Kidney (tissue), 14 donors: ENCODE data around the gene CARD9. TPM values are rescaled to one million over a fixed set of nuclear protein-coding genes. Genes with fewer than 3 reads are reported as not detected.

Experiments used
- DNase-seq, 5 donors: peaks; one replicate each; pipeline ENCODE4 v3.0.0-alpha.2; 2013 to 2020
- FAIRE-seq: peaks from 2 replicates; lab custom pipeline; 2012; peaks lifted over from hg19 to GRCh38; lab: Jason Lieb, UNC
- H3K27ac ChIP-seq, 2 donors: one replicate each; pipeline ENCODE4 v1.7.0; 2013; ENCODE audit warnings: low read depth in 2 of 2, low read length in 2 of 2, inconsistent platforms in 1 of 2
- H3K27me3 ChIP-seq: one replicate; pipeline ENCODE4 v1.7.1; 2013; ENCODE audit warnings: low read length, inconsistent platforms; ENCODE audit not compliant: control insufficient read depth, insufficient read depth
- H3K36me3 ChIP-seq, 3 donors: one replicate each; pipeline versions ENCODE4 v1.7.0 to v1.7.1; 2013; ENCODE audit warnings: low read length in 3 of 3, control low read depth in 1 of 3, inconsistent platforms in 1 of 3; ENCODE audit not compliant: insufficient read depth in 3 of 3, control insufficient read depth in 2 of 3
- H3K4me1 ChIP-seq, 3 donors: one replicate each; pipeline versions ENCODE4 v1.7.0 to v1.7.1; 2013; ENCODE audit warnings: low read length in 3 of 3, inconsistent platforms in 1 of 3, low read depth in 1 of 3; ENCODE audit not compliant: control insufficient read depth in 2 of 3, insufficient read depth in 2 of 3
- H3K4me3 ChIP-seq, 3 donors: one replicate each; pipeline versions ENCODE4 v1.7.0 to v1.8.1; 2013; ENCODE audit warnings: low read length in 3 of 3, control low read depth in 1 of 3, inconsistent platforms in 1 of 3
- H3K9ac ChIP-seq, 3 donors: one replicate each; pipeline versions ENCODE4 v1.7.0 to v1.7.1; 2013; ENCODE audit warnings: low read length in 3 of 3, control low read depth in 1 of 3, inconsistent platforms in 1 of 3
- H3K9me3 ChIP-seq, 3 donors: one replicate each; pipeline versions ENCODE4 v1.7.0 to v1.7.1; 2013; ENCODE audit warnings: low read length in 3 of 3, control low read depth in 1 of 3, inconsistent platforms in 1 of 3; ENCODE audit not compliant: control insufficient read depth in 2 of 3, insufficient read depth in 1 of 3
- intact Hi-C: fragments of 100-400 bp; cut with DNase I; formaldehyde crosslinking; loops from one replicate; pipeline ENCODE4 v1.11.1; 2022
- polyA plus RNA-seq: library from polyadenylated mRNA; stranded (reverse); fragments of 350-450 nt; fragmentation: Illumina TruSeq; extraction: RNeasy Lipid Tissue Mini Kit (QIAGEN cat#74804); gene quantifications from one replicate; pipeline ENCODE4 v1.2.3, GENCODE V29; 2014; ENCODE audit warnings: low read depth, low replicate concordance; ENCODE audit not compliant: insufficient read depth
- total RNA-seq: library from RNA; stranded (reverse); fragmentation: NEBNext Ultra II Directional; extraction: Animal tissue kit (Norgen Biotek cat#: 25700); gene quantifications from one replicate; pipeline ENCODE4 v1.2.1, GENCODE V29; 2021
- TF ChIP-seq, protein P1 (sequence below): IDR thresholded peaks from 3 replicates; pipeline ENCODE4 v1.5.1; 2012; ENCODE audit warnings: mild to moderate bottlenecking, moderate library complexity, borderline replicate concordance; ENCODE audit not compliant: insufficient read depth; ENCODE audit errors: extremely low read depth
- donor health status: control.
- donor health status: control.
- donor health status: control.
- donor health status: control.
- donor health status: control.
- donor health status: DM: yes; HTN: yes; CAD: no.
- donor health status: Normal renal cell carcinoma (clear cell type).

CARD9 gene
- total and polyA plus RNA-seq, 2 donors from 2014 or later: 1.5 to 7.0 TPM

DNA sequence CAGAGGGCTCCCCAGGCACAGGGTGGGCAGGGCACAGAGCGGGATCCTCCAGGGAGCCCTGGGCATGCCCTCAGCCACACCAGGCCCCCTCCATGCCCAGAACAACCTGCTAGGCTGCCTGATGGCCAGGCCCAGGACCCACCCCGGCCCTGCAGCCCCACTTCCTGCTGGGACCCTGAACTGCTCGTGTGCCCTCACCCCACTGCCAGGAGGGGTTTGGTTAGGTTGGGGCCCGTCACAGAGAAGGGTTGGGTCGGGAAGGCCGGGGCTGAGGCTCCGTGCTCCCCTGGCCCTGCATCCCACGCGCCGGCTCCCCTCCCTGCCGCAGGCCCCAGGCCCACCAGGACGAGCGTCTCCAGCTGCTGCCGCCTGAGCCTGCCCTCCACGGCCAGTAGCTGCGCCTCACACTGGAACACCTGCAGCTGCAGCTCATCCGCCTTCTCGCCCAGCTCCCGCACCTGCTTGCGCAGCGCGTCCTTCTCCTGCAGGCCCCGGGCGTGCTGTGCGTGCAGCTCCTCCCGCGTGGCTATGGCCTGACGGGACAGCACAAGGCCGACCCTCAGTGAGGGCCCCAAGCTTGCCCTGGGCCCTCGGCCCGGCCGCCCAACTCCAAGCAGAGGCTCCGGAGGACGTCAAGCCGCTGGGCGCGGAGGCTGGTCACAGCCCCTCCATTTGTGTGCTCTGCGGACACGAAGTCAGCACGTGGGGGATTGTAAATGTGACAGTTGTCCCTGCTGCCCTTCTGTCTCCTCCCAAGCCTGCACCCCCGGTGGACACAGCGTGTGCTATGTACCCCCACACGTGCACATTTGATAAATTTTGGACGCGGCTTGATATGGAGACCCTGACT, 5.9 kb downstream of the CARD9 start:
- Histone ChIP-seq H3K4me3 (no peak overlapping the region), H3K9me3 (no peaks in the 10 kb centered on the region), H3K36me3 (no peaks in the 10 kb centered on the region), H3K4me1 (peaks cover 0 to 14% (median 0%) of the 10 kb centered on the region in 3 donors), H3K27me3 (no peaks in the 10 kb centered on the region), H3K27ac (no peak overlapping the region), H3K9ac (no peak overlapping the region)
- TF ChIP-seq, protein P1, sequence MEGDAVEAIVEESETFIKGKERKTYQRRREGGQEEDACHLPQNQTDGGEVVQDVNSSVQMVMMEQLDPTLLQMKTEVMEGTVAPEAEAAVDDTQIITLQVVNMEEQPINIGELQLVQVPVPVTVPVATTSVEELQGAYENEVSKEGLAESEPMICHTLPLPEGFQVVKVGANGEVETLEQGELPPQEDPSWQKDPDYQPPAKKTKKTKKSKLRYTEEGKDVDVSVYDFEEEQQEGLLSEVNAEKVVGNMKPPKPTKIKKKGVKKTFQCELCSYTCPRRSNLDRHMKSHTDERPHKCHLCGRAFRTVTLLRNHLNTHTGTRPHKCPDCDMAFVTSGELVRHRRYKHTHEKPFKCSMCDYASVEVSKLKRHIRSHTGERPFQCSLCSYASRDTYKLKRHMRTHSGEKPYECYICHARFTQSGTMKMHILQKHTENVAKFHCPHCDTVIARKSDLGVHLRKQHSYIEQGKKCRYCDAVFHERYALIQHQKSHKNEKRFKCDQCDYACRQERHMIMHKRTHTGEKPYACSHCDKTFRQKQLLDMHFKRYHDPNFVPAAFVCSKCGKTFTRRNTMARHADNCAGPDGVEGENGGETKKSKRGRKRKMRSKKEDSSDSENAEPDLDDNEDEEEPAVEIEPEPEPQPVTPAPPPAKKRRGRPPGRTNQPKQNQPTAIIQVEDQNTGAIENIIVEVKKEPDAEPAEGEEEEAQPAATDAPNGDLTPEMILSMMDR: no peak
- FAIRE-seq (no peak), DNase-seq (peak in 1 of 5 donors; percentile 63)
- intact Hi-C loops: no loop called here

DNA sequence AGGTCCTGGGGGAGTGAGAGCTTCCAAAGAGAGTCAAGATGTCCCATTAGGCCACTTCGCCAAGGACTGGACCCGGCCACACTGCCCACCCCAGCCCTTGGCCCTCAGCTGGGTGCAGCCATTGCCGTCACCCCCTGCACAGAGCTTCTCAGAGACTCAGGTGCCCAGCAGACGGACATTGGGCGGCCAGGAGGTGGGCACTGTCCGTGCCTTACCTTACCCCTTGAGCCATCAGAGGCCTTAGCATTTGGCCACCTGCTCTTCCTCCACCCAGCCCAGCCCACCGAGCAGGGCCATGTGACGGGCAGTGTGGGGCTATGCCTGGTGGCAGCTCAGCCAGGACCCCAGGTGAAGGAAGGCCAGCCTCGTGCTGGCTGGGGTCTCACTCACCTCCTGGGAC, 6.6 kb downstream of the CARD9 start:
- no peaks in the 10 kb centered on the region for H3K36me3 ChIP-seq
- intact Hi-C loops: no loop called here

DNA sequence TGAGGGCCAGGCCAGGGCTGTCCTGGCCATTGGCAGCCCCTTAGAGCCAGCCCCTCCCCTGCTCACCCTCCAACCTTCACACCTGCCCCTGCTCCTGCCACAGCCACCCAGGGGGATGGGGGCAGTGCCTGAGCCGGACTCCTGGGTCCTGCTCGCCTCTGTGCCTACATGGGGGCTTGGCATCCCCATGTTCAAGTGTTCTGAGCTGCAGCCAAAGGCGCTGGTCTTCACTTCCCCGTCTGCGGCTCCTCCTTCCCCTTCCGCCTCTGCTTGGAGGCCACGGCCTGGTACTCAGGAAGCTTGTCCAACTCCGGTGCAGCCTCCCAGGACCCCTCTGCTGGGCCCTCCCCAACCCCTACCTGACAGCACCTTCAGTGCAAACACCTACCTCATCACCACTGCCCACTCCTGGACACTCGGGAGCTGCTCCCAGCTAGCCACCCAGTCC, 7.7 kb downstream of the CARD9 start:
- Histone ChIP-seq H3K9ac (no peak overlapping the region), H3K27me3 (no peaks in the 10 kb centered on the region), H3K4me3 (no peak overlapping the region), H3K27ac (no peak overlapping the region), H3K9me3 (no peaks in the 10 kb centered on the region), H3K36me3 (no peaks in the 10 kb centered on the region), H3K4me1 (peaks cover 0 to 10% (median 0%) of the 10 kb centered on the region in 3 donors)
- FAIRE-seq (no peak), DNase-seq (no peak)
- TF ChIP-seq, protein P1: no peak
- intact Hi-C loops: no loop called here

More for the DNA sequence above, 6.6 kb downstream of the CARD9 start:
- no peaks in the 10 kb centered on the region for H3K27me3 ChIP-seq
- H3K9ac ChIP-seq: no peak overlapping the region
- TF ChIP-seq, protein P1: no peak
- peaks cover 0 to 10% (median 0%) of the 10 kb centered on the region in 3 donors for H3K4me1 ChIP-seq
- no peak overlapping the region for H3K27ac ChIP-seq
- FAIRE-seq: no peak
- no peaks in the 10 kb centered on the region for H3K9me3 ChIP-seq
- H3K4me3 ChIP-seq: no peak overlapping the region
- no peak for DNase-seq
